Hepatocyte (in vitro differentiated cells): ENCODE measurements around the gene PDE6C. TPM values are rescaled to one million over a fixed set of nuclear protein-coding genes. Genes with fewer than 3 reads are reported as not detected.

Source experiments
- DNase-seq: peaks from one replicate; pipeline ENCODE4 v3.0.0-alpha.2; 2016; ENCODE audit warnings: low spot score
- H2AFZ ChIP-seq: fragments of 200-600 bp; sonication (generic); 2 replicates; pipeline ENCODE4 v1.6.0; 2016; ENCODE audit warnings: antibody characterized with exemption, mild to moderate bottlenecking
- H3K27ac ChIP-seq: fragments of 200-600 bp; sonication (generic); 2 replicates; pipeline ENCODE4 v1.5.1; 2016; ENCODE audit warnings: mild to moderate bottlenecking
- H3K27me3 ChIP-seq: fragments of 200-600 bp; sonication (generic); 2 replicates; pipeline ENCODE4 v1.6.1; 2016
- H3K36me3 ChIP-seq: fragments of 200-600 bp; sonication (generic); replicated peaks from 2 replicates; pipeline ENCODE4 v1.5.1; 2016; ENCODE audit warnings: low read depth; ENCODE audit not compliant: insufficient read depth
- H3K4me1 ChIP-seq: fragments of 200-600 bp; sonication (generic); 2 replicates; pipeline ENCODE4 v1.5.1; 2016; ENCODE audit warnings: mild to moderate bottlenecking, moderate library complexity; ENCODE audit not compliant: insufficient read depth
- H3K4me2 ChIP-seq: fragments of 200-600 bp; sonication (generic); 2 replicates; pipeline ENCODE4 v1.6.0; 2016
- H3K4me3 ChIP-seq: fragments of 200-600 bp; sonication (generic); 2 replicates; pipeline ENCODE4 v1.5.1; 2016; ENCODE audit warnings: mild to moderate bottlenecking
- H3K79me2 ChIP-seq: fragments of 200-600 bp; sonication (generic); 2 replicates; pipeline ENCODE4 v1.6.0; 2017; ENCODE audit warnings: mild to moderate bottlenecking
- H3K9me2 ChIP-seq: fragments of 200-600 bp; sonication (generic); replicated peaks from 2 replicates; pipeline ENCODE4 v1.6.0; 2017; ENCODE audit warnings: mild to moderate bottlenecking; ENCODE audit not compliant: insufficient read depth
- H3K9me3 ChIP-seq: fragments of 200-600 bp; sonication (generic); 2 replicates; pipeline ENCODE4 v1.5.1; 2016; ENCODE audit warnings: low read depth, mild to moderate bottlenecking
- H4K20me1 ChIP-seq: fragments of 200-600 bp; sonication (generic); 2 replicates; pipeline ENCODE4 v1.6.0; 2016; ENCODE audit warnings: mild to moderate bottlenecking; ENCODE audit not compliant: insufficient read depth, poor library complexity, severe bottlenecking
- EZH2 ChIP-seq: fragments of 200-600 bp; sonication (generic); IDR thresholded peaks from 2 replicates; pipeline ENCODE4 v1.6.1; 2016; ENCODE audit warnings: antibody characterized with exemption, mild to moderate bottlenecking, borderline replicate concordance
- EZH2phosphoT487 ChIP-seq: fragments of 200-600 bp; sonication (generic); IDR thresholded peaks from one replicate; pipeline ENCODE4 v1.6.1; 2018; ENCODE audit warnings: antibody characterized with exemption, mild to moderate bottlenecking, low read depth, moderate library complexity; ENCODE audit not compliant: unreplicated experiment, severe bottlenecking
- WGBS: methylation state at CpG from one replicate; pipeline ENCODE4 v1.1.6; 2016; ENCODE audit warnings: low lambda C conversion rate; ENCODE audit errors: missing lambda C conversion rate; 5-methylcytosine and 5-hydroxymethylcytosine counted together
- polyA plus RNA-seq: library from polyadenylated mRNA; unstranded; fragments of >200 nt; fragmentation: Nextera tagmentation; extraction: Ambion mirVana; gene quantifications from 2 replicates; pipeline ENCODE4 v1.2.1, GENCODE V29; 2016
- total RNA-seq: library from RNA; depleted of rRNA; stranded (reverse); fragments of >200 nt; gene quantifications from 2 replicates; pipeline ENCODE4 v1.2.3, GENCODE V29; 2014
- TF ChIP-seq, protein P1 (sequence below): fragments of 200-600 bp; sonication (generic); IDR thresholded peaks from 2 replicates; pipeline ENCODE4 v1.5.1; 2016; ENCODE audit warnings: antibody characterized with exemption, mild to moderate bottlenecking; ENCODE audit not compliant: poor library complexity

The PDE6C gene
- total and polyA plus RNA-seq, 2 experiments from 2014 or later = 0.07 to 0.15 TPM

DNA sequence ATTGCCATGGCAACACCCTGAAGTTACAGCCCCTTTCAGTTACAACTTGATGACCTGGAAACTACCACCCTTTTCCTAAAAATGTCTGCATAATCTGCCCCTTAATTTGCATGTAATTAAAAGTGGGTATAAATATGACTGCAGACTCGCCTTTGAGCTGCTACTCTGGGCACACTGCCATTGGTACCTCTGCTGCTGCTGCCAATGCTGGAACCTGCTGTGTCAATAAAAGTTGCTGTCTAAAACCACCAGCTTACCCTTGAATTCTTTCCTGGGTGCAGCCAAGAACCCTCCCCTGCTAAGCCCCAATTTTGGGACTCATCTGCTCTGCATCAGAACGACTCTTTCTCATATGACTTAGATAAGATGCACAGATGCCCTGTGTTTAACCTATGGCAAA lies 100.3 kb downstream of the PDE6C start:
- Histone ChIP-seq H3K9me3 (no peaks in the 10 kb centered on the region), H3K9me2 (no peaks in the 10 kb centered on the region), H3K27ac (no peak overlapping the region), H3K4me3 (no peak overlapping the region), H3K4me2 (no peak overlapping the region), H2AFZ (no peak overlapping the region), H3K79me2 (no peaks in the 10 kb centered on the region), H3K4me1 (no peaks in the 10 kb centered on the region), H3K27me3 (no peaks in the 10 kb centered on the region), H3K36me3 (no peaks in the 10 kb centered on the region), H4K20me1 (no peaks in the 10 kb centered on the region)
- DNase-seq = no peak
- WGBS = 83% methylated on average over 2 of the region's 2 CpGs
- TF ChIP-seq EZH2phosphoT487 (no peak), EZH2 (no peak)
- TF ChIP-seq, protein P1, sequence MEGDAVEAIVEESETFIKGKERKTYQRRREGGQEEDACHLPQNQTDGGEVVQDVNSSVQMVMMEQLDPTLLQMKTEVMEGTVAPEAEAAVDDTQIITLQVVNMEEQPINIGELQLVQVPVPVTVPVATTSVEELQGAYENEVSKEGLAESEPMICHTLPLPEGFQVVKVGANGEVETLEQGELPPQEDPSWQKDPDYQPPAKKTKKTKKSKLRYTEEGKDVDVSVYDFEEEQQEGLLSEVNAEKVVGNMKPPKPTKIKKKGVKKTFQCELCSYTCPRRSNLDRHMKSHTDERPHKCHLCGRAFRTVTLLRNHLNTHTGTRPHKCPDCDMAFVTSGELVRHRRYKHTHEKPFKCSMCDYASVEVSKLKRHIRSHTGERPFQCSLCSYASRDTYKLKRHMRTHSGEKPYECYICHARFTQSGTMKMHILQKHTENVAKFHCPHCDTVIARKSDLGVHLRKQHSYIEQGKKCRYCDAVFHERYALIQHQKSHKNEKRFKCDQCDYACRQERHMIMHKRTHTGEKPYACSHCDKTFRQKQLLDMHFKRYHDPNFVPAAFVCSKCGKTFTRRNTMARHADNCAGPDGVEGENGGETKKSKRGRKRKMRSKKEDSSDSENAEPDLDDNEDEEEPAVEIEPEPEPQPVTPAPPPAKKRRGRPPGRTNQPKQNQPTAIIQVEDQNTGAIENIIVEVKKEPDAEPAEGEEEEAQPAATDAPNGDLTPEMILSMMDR = no peak

DNA sequence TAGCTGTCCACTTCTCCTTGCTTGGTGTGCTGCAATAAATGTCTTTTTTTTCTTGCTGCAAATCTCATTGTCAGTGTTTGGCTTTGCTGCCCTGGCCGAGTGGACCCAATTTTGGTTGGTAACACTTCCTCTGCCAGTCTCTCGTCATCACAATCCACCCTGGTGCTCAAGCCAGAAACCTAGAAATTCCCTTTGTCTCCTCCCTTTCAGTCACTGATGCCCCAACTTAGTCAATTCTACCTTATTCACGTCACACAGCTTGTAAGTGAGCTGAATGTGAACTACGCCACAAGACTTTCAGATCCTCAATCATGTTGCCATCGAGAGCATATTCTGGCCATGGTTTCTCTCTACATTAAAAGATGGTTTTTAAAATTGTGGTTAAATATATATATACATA lies 103.0 kb downstream of the PDE6C start:
- no peaks in the 10 kb centered on the region for H3K79me2 ChIP-seq
- 92% methylated on average over 5 of the region's 5 CpGs for WGBS
- H3K4me3 ChIP-seq = no peak overlapping the region
- no peaks in the 10 kb centered on the region for H3K9me3 ChIP-seq
- H3K9me2 ChIP-seq = no peaks in the 10 kb centered on the region
- no peak overlapping the region for H2AFZ ChIP-seq
- H3K27me3 ChIP-seq = no peaks in the 10 kb centered on the region
- H3K27ac ChIP-seq = no peak overlapping the region
- H4K20me1 ChIP-seq = no peaks in the 10 kb centered on the region
- no peak for DNase-seq
- H3K36me3 ChIP-seq = no peaks in the 10 kb centered on the region
- no peaks in the 10 kb centered on the region for H3K4me1 ChIP-seq
- TF ChIP-seq EZH2 (no peak), EZH2phosphoT487 (no peak)
- TF ChIP-seq, protein P1 = no peak
- H3K4me2 ChIP-seq = no peak overlapping the region

Other genes starting within 250 kb of the PDE6C start
- gene MYOF, start 130.2 kb upstream of the PDE6C start, total RNA-seq = 41.8 and 47.9 TPM in 2 replicates
- gene MYOF, start 130.2 kb upstream of the PDE6C start, polyA plus RNA-seq = 16.6 and 28.0 TPM in 2 replicates
- 3.6 and 4.0 TPM in 2 replicates for gene CEP55, start 115.9 kb upstream of the PDE6C start, total RNA-seq
- gene CEP55, start 115.9 kb upstream of the PDE6C start, polyA plus RNA-seq = 5.4 and 5.9 TPM in 2 replicates
- 0.16 TPM in 1 of 2 replicates, not detected in the other for gene FFAR4, start 45.9 kb upstream of the PDE6C start, total RNA-seq
- gene FFAR4, start 45.9 kb upstream of the PDE6C start, polyA plus RNA-seq = 0.04 and 0.53 TPM in 2 replicates
- gene RBP4, start 11.3 kb upstream of the PDE6C start, total RNA-seq = 494 and 527 TPM in 2 replicates
- gene RBP4, start 11.3 kb upstream of the PDE6C start, polyA plus RNA-seq = 761 and 997 TPM in 2 replicates
- 11.4 and 12.9 TPM in 2 replicates for gene FRA10AC1, start 90.1 kb downstream of the PDE6C start, total RNA-seq
- 14.9 TPM in 2 replicates for gene FRA10AC1, start 90.1 kb downstream of the PDE6C start, polyA plus RNA-seq
- gene LGI1, start 145.4 kb downstream of the PDE6C start, total RNA-seq = 0.60 and 2.6 TPM in 2 replicates
- gene LGI1, start 145.4 kb downstream of the PDE6C start, polyA plus RNA-seq = 0.21 and 0.56 TPM in 2 replicates